T-helper 22 cell (primary cell): ENCODE results near the gene C1orf210.

ENCODE experiments used
- DNase-seq: peaks from one replicate; pipeline ENCODE4 v3.0.0-alpha.2; 2020; ENCODE audit warnings: low read depth

C1orf210 gene

DNA sequence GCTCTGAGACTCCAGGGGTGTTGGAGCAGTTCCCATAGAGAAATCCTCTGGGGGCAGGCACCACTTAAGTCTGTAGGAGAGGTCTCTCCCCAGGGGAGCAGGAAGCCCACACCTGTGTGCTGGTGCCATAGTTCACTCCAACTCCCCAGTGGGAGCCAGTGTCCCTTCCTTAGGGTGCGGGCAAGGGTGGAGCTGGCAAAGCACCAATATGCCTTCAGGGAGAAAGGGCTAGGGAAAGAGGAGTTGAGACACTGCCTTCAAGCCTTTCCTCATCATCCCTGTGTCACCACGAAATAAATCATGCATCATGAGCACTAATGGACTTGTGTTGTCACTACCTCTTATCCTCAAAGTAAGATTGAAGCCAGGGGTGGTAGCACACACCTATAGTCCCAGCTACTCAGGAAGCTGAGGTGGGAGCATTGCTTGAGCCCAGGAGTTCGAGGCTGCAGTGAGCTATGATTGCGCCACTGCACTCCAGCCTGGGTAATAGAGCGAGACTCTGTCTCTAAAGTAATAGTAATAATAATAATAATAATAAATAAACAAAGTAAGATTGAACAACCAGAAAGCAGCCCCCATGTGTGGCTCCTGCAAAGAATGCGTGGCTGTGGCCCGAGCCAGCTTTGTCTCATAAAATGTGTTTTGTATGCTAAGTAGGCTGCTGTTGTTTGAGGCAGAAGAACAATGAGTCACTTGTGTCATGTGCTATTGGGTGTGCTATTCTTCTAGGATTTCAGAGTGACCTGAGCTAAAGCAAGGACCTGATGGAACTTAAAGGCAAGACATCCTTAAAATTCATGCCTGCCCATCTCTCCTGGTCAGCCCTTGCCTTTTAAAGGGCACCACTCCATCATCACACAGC is 8.7 kb upstream of the C1orf210 start:
- no peak for DNase-seq

DNA sequence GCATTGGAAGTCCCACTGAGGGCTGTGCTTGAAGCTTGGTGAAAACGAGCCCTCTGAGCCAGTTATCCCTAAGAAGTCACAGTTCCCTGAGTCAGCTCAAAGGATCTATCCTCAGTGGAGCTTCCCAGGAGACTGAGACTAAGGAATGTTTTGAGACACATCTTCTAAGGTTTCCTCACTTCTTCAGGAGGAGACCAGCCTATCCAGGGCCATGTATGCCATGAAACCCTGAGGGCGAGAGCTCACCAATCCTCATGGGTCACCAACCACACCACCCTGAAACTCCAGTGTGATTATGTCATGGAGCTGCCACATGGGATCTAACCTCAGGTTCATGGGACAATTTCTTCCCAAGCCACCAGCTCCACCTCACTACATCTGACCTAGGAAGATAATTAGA is 7.8 kb upstream of the C1orf210 start:
- no peak for DNase-seq

DNA sequence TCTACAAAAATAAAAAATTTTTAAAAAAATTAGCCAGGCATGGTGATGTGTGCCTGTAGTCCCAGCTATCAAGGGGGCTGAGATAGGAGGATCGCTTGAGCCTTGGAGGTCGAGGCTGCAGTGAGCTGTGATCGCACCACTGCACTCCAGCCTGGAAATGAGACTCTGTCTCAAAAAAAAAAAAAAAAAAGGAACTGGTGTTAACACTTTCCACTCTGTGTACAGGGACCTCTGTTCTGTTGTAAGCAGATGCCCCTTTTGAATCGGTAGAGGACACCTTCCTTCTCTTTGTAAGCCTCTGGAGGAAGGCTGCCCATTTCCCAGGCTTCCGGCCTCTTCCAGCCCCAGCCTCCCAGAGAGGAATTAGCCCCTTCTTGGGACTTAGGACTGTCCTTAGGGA is 7.3 kb upstream of the C1orf210 start:
- no peak for DNase-seq

DNA sequence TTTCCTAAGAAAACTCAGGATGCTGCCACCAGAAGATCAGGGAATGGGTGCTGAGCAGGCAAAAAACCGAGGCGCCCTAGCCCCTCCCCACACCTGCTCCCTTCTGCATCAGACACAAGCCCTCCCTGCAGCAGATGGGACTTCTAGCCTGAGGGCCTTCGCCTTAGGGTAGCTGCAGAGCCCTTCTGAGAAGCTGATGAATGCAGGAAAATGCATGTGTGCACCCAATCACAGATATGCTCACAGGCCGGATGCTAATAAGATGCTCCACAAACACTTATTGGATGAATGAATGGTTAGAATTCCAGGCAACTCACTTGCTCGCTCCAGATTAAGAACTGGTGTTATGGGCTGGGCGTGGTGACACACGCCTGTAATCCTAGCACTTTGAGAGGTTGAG is 6.8 kb upstream of the C1orf210 start:
- DNase-seq, result no peak

DNA sequence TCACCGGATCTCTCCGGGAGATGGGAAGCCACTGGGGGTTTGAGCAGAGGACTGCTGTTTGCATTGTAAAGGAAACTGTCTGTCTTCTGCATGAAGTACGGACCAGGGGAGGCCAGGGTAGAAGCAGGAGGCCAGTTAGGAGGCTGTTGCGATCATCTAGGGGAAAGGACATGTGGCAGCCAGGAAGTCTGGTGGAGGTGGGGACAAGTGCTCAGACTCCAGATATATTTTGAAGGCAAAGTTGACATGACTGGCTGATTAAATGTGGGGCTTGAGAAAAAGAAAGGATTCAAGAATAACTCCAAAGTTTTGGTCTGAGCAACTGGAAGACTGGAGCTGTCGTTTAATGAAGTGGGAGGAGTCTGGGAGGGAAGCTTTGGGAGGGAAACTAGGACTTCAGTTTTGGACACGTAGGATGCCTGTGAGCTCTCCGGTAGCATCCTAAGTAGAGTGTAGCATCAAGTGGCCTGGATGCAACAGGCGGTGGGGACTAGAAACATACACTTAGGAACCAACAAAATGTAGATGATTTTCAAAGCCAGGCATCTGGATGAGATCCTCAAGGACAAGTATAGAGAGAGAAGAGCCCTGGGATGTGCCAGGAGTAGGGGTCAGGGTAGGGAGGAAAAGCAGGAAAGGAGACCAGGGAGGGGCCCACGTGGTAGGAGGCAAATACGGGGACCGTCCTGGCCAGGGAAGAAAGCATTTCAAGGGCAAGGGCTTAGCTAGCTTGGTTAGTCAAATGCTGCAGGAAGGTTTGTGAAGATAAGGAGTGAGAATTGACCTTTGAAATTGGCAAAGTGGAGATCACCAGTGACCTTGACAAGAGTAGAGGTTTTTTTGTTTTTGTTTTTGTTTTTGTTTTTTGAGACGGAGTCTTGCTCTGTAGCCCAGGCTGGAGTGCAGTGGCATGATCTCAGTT is 3.7 kb upstream of the C1orf210 start:
- DNase-seq, result no peak

DNA sequence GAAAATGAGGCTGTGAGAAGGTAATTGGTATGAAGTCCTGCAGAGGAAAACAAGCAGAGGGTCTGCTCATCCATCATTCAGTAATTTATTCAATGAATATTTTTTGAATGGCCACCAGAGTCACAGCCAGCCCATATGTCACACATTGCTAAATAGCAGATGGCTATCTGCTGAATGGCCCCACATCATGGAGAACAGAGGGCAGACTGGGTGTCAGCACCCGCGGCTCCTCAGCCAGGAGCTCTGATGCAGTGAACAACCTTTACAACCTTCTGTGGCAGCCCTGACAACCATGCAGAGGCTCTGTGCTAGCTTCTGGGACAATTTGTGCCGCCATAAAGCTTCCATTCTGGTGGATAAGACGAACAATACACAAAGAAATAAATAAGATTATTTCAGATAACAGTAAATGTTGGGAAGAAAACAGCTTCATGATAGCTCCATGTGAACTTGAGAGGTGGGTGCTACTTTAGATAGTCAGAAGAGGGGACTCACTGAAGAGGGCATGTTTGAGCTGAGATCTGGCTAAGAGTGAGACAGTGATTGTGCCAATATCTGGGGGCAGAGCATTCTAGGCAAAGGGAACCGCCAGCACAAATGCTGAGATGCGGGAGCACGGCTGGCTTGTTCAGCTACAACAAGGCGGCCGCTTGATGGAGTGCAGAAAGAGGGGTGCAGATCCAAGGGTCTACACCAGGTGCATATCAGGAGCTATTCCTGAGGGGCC is 2.8 kb upstream of the C1orf210 start:
- no peak for DNase-seq

DNA sequence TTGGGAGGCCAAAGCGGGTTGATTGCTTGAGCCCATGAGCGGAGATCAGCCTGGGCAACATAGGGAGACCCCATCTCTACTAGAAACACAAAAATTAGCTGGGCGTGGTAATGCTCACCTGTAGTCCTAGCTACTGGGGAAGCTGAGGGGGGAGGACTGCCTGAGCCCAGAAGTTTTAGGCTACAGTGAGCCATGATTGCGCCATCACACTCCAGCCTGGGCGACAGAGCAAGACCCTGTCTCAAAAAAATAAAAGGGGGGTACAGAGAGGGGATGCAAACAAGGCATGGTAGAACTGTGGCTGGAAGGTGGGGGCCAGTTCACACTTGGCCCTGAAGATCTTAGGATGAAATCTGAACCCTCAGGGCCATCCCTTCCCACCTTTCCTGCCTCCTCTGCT is 1.2 kb upstream of the C1orf210 start:
- DNase-seq, result no peak

DNA sequence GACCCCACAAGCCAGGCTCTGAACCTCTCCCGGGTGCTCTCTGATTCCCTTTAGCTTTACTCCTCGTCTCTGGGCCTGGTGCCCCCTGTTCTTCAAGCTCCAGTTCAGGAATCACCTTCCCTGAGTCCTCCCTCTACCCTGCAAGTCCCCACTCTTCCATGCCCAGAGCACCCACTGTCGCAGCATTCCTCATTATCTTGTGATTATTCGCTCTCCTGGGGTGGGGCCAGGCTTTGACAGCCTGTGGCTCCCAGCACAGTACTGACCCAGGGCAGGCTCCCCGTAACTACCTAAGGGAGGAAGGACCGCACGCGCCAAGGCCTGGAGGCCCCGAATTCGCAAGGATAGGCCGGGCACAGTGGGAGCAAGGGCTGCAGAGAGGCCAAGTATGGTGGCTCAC is 734 bp upstream of the C1orf210 start:
- DNase-seq, result no peak

DNA sequence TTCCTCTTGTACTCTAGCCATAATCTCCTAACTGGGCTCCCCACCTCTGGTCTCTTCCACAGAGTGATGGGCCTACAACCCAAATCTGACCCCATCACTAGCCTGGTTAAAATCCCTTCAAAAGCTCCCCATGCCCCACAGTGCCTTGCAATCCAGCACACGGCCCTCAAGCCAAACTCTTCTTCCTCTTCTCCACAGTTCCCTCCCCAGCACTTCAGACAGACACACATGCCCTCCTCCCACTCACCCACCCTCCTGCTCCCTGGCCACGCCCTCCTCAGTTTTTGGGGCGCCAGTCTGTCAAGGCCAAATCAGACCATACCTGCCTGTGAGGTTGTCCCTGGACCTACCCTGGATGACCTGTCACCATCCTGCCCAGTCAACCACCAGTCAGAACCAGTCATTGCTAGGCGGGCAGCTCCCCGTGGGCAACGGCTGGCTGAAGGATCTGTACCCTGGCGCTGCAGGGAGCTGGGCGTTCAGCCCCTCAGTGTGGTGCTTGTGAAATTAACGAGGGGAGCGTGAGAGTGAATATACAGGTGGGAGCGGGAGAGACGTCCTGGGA is 753 bp downstream of the C1orf210 start:
- no peak for DNase-seq

DNA sequence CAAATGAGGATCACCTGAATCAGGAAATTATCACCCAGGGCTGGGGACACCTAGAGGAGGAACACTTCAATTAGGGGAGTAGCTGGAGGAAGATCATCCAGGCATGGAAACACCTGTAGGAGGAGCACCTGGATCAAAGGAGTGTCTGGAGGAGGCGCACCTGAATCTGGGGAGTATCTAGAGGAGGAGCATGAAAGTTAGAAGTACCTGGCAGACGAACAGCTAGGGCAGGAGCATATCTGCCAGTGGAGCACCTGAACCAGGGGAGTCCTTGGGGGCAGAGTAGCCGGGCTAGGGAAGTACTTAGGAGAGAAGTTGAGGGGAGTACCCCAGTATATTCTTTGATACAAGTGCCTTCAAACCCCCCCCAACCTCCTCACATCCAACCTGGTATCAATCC is 1.3 kb downstream of the C1orf210 start:
- no peak for DNase-seq

DNA sequence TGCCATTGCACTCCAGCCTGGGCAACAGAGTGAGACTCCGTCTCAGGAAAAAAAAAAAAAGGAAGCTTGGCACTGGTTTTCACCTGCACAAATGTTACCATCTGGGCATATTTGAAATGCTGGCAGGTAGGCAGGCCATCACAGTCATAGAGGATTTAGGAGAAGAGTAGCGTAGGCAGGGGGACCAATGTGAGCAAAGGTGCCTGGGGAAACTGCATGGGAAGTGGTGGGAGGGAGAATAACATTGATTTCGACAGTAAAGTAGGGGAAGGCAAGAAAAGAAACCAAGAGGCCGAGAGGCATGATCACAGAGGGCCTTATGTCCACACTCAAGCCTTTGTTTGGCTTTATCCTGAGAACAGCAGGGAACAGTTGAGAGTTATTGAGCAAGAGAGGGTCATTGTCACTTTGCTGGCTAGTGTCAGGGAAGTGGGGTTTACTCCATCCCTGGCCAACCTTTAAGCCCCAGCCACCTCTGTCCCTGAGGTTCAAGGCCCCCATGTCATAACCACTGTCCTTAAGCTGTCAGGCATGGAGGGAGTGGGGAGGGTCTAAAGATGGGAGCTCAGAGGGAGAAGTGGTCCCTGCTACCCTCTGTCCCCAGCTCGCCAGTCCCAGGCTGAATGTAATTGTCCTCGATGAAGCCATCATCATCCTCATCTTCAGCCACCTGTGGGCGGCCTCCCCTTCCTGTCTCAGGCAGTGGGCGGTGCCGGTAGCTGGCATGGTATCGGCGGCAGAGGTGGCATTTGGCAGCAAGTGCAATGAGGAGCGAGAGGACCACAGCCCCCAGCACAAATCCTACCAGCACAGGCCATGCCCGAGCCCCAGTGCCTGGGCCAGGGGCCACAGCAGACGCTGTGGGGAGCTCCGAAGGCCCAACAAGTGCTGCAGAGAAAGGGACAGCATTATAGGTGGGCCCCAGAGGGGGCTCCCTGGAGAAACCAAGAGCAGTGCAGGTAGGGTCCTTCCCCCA is 2.9 kb downstream of the C1orf210 start:
- no peak for DNase-seq

DNA sequence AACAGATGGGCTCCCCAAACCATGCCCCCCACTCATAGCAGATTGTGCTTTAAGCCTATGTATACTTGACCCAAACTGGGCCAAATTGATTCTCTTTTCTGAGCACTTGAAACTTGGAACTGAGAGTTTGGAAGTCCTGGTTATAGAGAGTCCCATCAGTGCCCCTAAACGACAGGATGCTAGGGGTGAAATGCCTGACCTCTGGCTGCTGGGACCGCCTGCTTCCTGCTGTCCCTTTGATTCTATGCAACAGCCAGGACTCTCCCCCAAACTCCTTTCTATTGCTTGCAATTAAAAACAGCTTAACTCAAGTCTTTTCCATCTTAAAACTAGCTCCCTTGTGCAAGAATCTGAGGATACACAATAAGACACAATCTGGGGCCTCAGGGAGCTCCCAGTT is 4.7 kb downstream of the C1orf210 start:
- no peak for DNase-seq

DNA sequence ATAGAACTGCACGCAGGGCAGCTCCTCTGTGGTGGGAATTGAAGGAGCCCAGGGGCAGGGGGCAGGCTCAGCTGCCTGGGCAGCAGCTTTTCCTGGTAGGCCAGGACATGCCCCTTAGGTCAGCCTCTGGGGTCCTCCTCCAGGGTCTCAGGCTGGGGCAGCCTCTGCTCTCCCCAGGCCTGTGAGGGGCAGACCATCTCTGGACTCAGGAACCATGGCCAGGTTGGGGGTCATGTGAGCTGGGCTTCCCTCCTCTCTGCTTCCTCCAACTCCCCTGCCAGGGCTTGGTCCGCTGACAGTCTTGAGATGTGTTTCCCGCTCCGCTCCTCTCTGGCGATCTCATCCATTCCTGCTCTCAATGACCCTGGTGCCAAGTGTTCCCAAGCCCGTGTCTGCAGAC is 5.7 kb downstream of the C1orf210 start:
- no peak for DNase-seq

DNA sequence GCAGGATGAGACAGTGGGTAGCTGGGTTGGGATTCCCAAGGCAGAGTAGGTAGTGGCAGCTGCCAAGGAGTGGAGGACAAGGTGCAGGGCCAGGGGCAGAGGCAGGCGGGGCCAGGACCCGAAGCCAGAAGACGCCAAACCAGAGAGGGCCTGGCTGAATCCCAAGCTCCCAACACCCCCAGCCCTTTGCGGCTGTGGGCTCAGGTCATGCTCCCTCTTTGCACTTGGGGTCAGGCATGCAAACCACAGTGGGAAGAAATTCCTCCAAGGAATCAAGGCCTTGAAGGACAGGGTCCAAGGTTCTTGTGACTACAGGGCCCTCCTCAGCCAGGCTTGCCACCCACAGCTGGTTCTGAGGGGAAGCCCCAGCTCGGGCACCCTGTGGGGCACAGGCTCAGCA is 6.2 kb downstream of the C1orf210 start:
- DNase-seq, result no peak

DNA sequence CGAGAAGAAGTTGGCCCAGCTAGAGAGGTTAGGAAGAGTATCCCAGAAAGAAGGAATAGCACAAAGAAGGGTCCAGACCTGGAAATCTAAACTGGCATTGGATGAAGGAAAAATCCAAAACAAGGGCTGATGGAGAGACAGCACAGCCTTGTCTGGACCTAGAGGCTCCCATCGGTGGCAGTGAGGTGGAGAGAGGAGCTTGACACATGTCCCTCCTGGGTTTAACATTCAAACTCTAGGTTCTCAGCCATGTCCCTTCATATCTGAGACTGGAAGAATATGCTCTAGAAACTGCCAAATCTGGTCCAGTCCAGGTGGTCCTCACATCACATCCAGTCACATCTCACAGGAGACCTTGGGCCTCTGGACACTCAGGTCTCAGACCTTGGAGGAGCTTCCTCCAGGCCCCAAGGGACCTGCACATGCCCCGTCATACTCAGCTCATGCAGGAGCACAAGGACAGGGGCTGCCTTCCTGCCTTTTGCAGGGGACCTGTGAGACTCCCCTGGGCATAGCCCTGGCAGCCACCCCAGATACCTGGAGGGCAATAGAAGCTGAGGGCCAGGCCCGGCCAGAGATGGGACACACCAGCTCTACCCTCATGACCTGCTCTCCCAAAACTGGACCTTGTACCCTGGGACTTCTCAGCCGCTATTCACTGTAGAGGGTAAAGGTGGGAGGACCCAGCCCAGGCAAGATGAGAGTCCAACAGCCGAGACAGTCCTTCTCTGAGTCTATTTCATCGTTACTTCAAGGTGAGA is 8.1 kb downstream of the C1orf210 start:
- no peak for DNase-seq

DNA sequence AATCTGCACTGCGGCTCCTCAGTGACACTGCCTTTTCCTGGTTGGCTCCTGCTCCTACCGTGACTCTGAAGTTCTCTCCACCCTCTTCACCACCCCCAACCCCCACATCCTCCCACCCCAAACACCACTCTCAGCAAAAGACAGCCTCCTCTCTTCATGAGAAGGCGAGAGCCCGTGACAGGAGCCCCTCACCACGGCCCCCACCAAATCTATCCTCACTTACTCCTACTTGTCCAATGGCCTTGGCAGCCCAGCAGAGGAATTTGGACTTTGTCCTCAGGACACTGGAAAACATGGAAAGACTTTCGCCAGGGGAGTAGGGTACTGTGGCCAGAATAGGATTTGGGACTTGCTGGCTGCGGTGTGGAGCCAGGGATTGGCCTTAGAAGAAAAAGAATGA is 8.7 kb downstream of the C1orf210 start:
- no peak for DNase-seq

DNA sequence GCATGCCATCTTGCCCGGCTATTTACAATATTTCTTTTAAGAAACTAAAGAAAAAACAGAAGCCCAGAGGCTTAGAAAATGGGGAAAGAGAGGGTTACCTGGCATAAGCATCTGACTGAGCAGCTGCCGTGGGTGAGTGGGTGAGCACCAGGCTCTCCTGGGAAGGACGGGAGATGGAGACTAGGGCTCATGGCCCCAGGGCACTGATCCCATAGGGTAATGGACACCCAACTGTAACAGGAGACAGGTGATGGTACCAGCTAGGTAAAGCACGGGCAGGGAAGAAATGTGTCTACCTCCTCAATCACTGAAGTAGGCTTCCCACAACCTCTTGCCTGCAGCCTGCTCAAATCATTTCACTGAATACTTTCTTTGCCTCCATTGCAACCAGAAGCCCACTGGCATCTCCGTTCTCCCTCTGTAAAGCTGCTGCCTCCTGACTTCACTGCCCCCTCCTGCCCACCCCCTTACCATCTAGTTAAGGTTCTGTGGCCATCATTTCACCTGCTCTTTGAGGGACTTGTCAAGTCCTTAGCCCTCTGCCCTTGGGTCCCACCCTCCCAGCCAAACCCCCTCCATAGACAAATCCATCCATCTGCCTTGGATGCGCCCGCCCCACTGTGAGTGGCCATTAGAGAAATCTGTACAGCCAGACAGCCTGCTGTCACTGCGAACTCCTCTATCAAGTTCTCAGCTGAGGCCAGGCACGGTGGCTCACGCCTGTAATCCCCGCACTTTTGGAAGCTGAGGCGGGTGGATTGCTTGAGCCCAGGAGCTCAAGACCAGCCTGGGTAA is 9.4 kb downstream of the C1orf210 start:
- DNase-seq, result no peak

DNA sequence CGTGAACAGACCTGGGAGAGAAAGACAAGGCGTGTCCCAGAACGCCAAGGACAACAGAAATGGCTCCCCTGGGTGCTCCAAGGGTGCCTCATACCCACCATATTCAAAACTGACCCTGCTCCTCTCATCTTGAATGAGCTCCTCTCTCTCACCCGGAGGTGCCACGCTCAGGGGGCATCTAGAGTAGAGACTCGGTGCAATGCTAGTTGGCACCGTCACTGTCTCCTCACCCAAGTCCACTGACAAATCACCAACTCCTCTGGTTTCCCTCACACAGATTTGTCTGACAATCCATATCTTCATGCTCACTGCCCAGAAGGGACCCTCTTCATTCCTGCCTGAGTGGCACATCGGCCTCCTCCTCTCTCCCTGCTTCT is 10.6 kb downstream of the C1orf210 start:
- DNase-seq, result no peak

DNA sequence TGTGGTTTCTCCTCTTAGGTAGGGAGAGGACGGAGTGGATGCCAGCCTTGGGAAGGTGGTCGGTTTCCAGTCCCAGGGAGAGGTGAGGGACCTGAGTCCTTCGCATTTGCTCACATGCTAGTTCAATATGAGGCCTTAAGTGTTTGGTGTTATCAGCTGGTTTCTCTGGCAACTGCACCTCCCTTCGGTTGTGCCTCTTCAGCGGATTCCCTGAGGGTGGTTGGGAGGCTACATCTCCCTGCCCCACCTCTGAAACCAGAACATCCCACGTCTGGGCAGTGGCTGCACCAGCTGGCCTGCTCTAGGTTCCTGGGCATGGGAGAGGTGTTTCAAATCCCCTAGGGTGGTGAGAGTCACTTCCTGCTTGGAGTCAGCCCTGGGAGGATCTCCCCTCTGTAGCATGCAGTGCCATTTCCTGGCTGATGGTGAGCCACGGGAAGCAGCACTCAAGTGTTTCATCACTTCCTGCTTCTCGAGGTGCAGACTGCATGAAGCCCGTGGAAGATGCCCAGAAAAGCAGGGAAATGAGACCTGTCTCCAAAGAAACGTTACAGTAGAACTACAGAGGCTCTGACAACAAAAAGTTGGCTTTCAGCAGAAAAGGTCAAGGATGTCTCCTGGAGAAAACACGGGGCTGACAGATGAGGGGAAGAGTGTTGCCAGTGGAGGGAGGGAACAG is 11.1 kb downstream of the C1orf210 start:
- no peak for DNase-seq
